Mesothelial cell of epicardium (in vitro differentiated cells): ENCODE measurements around the gene IFT27. TPM values are rescaled to one million over a fixed set of nuclear protein-coding genes. Genes with fewer than 3 reads are reported as not detected.

Experiments
- DNase-seq, 2 experiments: peaks; one replicate each; pipeline ENCODE4 v3.0.0; 2021; ENCODE audit warnings: low spot score in 2 of 2; ENCODE audit not compliant: unreplicated experiment in 2 of 2
- H3K27ac Mint-ChIP-seq: 2 replicates; pipeline ENCODE4 v1.8.0; 2021; ENCODE audit warnings: mixed read lengths
- H3K27me3 Mint-ChIP-seq: 2 replicates; pipeline ENCODE4 v1.8.0; 2021; ENCODE audit warnings: low read depth, mixed read lengths
- H3K36me3 Mint-ChIP-seq: 2 replicates; pipeline ENCODE4 v1.8.0; 2021; ENCODE audit warnings: mixed read lengths
- H3K4me1 Mint-ChIP-seq: 2 replicates; pipeline ENCODE4 v1.8.0; 2021; ENCODE audit warnings: mixed read lengths
- H3K4me3 Mint-ChIP-seq: 2 replicates; pipeline ENCODE4 v1.8.0; 2021; ENCODE audit warnings: mild to moderate bottlenecking, moderate library complexity, mixed read lengths
- H3K9me3 Mint-ChIP-seq: 2 replicates; pipeline ENCODE4 v1.8.0; 2021; ENCODE audit warnings: mixed read lengths
- CTCF ChIP-seq: fragments of 200-600 bp; sonication (generic); IDR thresholded peaks from one replicate; pipeline ENCODE4 v1.5.0; 2021; ENCODE audit warnings: antibody characterized with exemption; ENCODE audit not compliant: unreplicated experiment
- total RNA-seq: library from RNA; stranded (reverse); gene quantifications from 3 replicates; pipeline ENCODE4 v1.2.1, GENCODE V29; 2021

The IFT27 gene, protein sequence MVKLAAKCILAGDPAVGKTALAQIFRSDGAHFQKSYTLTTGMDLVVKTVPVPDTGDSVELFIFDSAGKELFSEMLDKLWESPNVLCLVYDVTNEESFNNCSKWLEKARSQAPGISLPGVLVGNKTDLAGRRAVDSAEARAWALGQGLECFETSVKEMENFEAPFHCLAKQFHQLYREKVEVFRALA
- total RNA-seq: 56.8 to 59.6 TPM (median 58.6 TPM) in 3 replicates

GRCh38 chr22:36775964-36776669, at the start of gene IFT27:
TSS of gene IFT27 (minus strand) at chr22:36776119. CDS start at chr22:36775707, 412 bp downstream.
- no peak for TF ChIP-seq CTCF
- peaks cover 8% of the 10 kb centered on the region for H3K36me3 Mint-ChIP-seq

DNA sequence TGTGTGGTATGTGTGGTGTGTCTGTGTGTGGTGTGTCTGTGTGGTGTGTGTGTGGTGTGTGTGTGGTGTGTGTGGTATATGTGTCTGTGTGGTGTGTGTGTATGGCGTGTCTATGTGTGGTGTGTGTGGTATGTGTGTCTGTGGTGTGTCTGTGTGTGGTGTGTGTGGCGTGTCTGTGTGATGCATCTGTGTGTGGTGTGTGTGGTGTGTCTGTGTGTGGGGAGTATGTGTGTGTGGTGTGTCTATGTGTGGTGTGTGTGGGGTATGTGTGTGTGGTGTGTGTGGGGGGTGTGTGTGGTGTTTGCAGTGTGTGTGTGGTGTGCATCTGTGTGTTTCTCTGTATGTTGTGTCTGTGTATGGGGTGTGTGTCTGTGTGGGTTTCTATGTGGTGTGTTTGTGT, 48.7 kb upstream of the IFT27 start:
- Mint-ChIP-seq H3K4me1 (peaks cover 6% of the 10 kb centered on the region), H3K27me3 (peaks cover 47% of the 10 kb centered on the region), H3K4me3 (no peak overlapping the region), H3K36me3 (no peaks in the 10 kb centered on the region), H3K27ac (no peak overlapping the region), H3K9me3 (no peaks in the 10 kb centered on the region)
- no peak for TF ChIP-seq CTCF
- no peak for DNase-seq

More at GRCh38 chr22:36775964-36776669, at the start of gene IFT27:
- Mint-ChIP-seq H3K4me1 (peaks cover 20% of the 10 kb centered on the region), H3K27me3 (peaks cover 8% of the 10 kb centered on the region), H3K4me3 (peak within 1 kb of the TSS; percentile 78), H3K27ac (peak within 1 kb of the TSS; percentile 92), H3K9me3 (peaks cover 8% of the 10 kb centered on the region)
- peak; percentile 94 to 96 for DNase-seq

GRCh38 chr22:36823186-36823839, 47.4 kb upstream of the IFT27 start:
- no peaks in the 10 kb centered on the region for H3K9me3 Mint-ChIP-seq
- no peak overlapping the region for H3K27ac Mint-ChIP-seq
- peaks cover 15% of the 10 kb centered on the region for H3K4me1 Mint-ChIP-seq
- H3K27me3 Mint-ChIP-seq: peaks cover 51% of the 10 kb centered on the region
- no peaks in the 10 kb centered on the region for H3K36me3 Mint-ChIP-seq
- TF ChIP-seq CTCF: no peak
- DNase-seq: no peak
- no peak overlapping the region for H3K4me3 Mint-ChIP-seq

DNA sequence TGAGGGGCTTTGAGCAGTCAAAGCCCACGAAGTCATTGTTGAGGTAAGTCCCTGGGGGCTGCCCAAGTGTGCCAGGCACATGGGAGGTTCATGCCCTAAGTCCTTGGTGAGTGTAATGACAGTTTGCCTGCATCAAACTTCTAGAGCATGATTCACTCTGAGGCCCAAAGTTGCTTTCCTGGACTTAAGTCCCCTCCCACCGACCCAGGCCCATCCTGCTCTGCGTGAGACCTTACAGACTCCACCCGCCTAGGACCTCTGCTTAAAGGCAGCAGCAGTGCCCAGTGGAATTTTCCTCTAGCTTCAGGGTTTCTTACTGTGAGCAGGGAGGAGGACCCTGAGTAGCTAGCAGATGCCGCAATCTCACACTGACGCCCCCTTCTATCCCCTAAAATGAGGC, 46.7 kb upstream of the IFT27 start:
- Mint-ChIP-seq H3K4me3 (no peak overlapping the region), H3K27ac (no peak overlapping the region), H3K36me3 (no peaks in the 10 kb centered on the region), H3K4me1 (peaks cover 16% of the 10 kb centered on the region), H3K27me3 (peaks cover 58% of the 10 kb centered on the region), H3K9me3 (no peaks in the 10 kb centered on the region)
- TF ChIP-seq CTCF: no peak
- DNase-seq: no peak

DNA sequence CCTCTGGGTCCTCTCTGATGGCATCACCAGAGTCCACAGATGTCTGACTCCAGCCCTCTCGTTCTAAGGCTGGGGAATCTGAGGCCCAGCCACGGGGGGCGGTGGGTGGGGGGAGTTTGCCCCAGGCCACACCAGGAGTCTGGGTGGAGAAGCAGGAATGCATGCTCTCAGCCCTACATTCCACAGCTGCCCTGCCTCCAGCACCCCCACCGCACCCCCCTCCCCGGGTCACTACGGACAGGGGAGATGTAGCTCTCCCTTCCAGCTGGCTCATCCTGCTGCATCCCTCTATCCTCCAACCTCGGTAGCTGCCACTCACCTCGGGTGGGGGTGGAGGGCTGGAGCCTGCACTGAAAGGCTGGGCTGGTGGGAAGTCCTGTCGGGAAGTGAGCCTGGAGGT, 43.2 kb upstream of the IFT27 start:
- Mint-ChIP-seq H3K36me3 (no peaks in the 10 kb centered on the region), H3K4me3 (no peak overlapping the region), H3K9me3 (no peaks in the 10 kb centered on the region), H3K27ac (no peak overlapping the region), H3K27me3 (peaks cover 79% of the 10 kb centered on the region), H3K4me1 (peaks cover 20% of the 10 kb centered on the region)
- no peak for TF ChIP-seq CTCF
- DNase-seq: peak in 1 of 2 experiments; percentile 41
